Transverse colon (tissue), 4 donors: Measurements from ENCODE around the gene QRICH1. TPM values are rescaled to one million over a fixed set of nuclear protein-coding genes. Genes with fewer than 3 reads are reported as not detected.

Experiments used
- DNase-seq: peaks from one replicate; pipeline ENCODE4 v3.0.0-alpha.2; 2019
- H3K27ac ChIP-seq, 4 donors: fragments of 200-600 bp; sonication (generic); 2 replicates each; pipeline ENCODE4 v1.5.1; 2016 to 2018; ENCODE audit warnings: inconsistent platforms in 4 of 4
- H3K27me3 ChIP-seq: fragments of 200-600 bp; sonication (generic); 2 replicates; pipeline ENCODE4 v1.5.1; 2017; ENCODE audit warnings: inconsistent platforms
- H3K36me3 ChIP-seq, 4 donors: fragments of 200-600 bp; sonication (generic); 2 replicates each; pipeline ENCODE4 v1.5.1; 2017 to 2019; ENCODE audit warnings: inconsistent platforms in 4 of 4
- H3K4me1 ChIP-seq, 4 donors: fragments of 200-600 bp; sonication (generic); 2 replicates each; pipeline ENCODE4 v1.5.1; 2017 to 2020; ENCODE audit warnings: inconsistent platforms in 4 of 4
- H3K4me3 ChIP-seq, 4 donors: fragments of 200-600 bp; sonication (generic); 1 replicate in 1 of 4; 2 replicates in 3 of 4; pipeline versions ENCODE4 v1.5.1 to v1.6.1; 2017 to 2019; ENCODE audit warnings: inconsistent platforms in 4 of 4
- H3K9me3 ChIP-seq, 2 donors: fragments of 200-600 bp; sonication (generic); 2 replicates each; pipeline ENCODE4 v1.5.1; 2017 to 2019; ENCODE audit warnings: inconsistent platforms in 2 of 2
- CTCF ChIP-seq, 5 experiments: fragments of 200-600 bp in 3 of 5; fragments of 450-650 bp in 2 of 5; sonication (generic) in 3 of 5; IDR thresholded peaks; 1 replicate in 2 of 5; 2 replicates in 3 of 5; pipeline ENCODE4 v1.5.1; 2016 to 2017; ENCODE audit warnings: antibody characterized with exemption in 5 of 5, inconsistent platforms in 3 of 5, mild to moderate bottlenecking in 2 of 5, moderate library complexity in 1 of 5
- EP300 ChIP-seq: sonication (generic); formaldehyde crosslinking; IDR thresholded peaks from one replicate; pipeline ENCODE4 v1.6.1; 2017; ENCODE audit warnings: antibody characterized with exemption, low read depth
- POLR2A ChIP-seq: fragments of 450-650 bp; IDR thresholded peaks from one replicate; pipeline ENCODE4 v1.6.1; 2016; ENCODE audit warnings: antibody characterized with exemption, mild to moderate bottlenecking, moderate library complexity
- POLR2AphosphoS5 ChIP-seq, 3 donors: sonication (generic); formaldehyde crosslinking; IDR thresholded peaks; one replicate each; pipeline ENCODE4 v1.6.1; 2016; ENCODE audit warnings: antibody characterized with exemption in 3 of 3
- WGBS, 2 donors: methylation state at CpG; one replicate each; pipeline ENCODE4 v1.1.5; 2018; ENCODE audit warnings: low coverage in 1 of 2; 5-methylcytosine and 5-hydroxymethylcytosine counted together
- in situ Hi-C, 4 donors: fragments of 200-750 bp; cut with MboI; loops; one replicate each; pipeline versions ENCODE4 v1.15.0 to v1.15.1; 2017; ENCODE audit warnings: low sequenced_read_pairs in 3 of 4, low pct_ligation_motif_present in 1 of 4, low pct_unique_long_range_greater_than_20kb in 1 of 4
- intact Hi-C: fragments of 100-400 bp; cut with DNase I; formaldehyde crosslinking; loops from one replicate; pipeline ENCODE4 v1.15.1; 2023; ENCODE audit warnings: low total_unique reads
- total RNA-seq, 4 donors: library from RNA; depleted of rRNA; stranded (reverse); fragments of >200 nt; gene quantifications; one replicate each; pipeline ENCODE4 v1.1.0, GENCODE V29; 2016

Gene QRICH1
- total RNA-seq, 4 donors from 2014 or later: 76.4 to 122 (median 84.7) TPM

- peaks cover 19 to 33% (median 25%) of the 10 kb centered on the region in 4 donors for H3K4me1 ChIP-seq
Measured at GRCh38 chr3:49025793-49026520, 67.9 kb downstream of the QRICH1 start.

GRCh38 chr3:49025005-49025792, 68.7 kb downstream of the QRICH1 start:
- no peak for DNase-seq
- 66% methylated on average over 12 of the region's 13 CpGs; no CpG with 5 or more reads in 1 of the 2 donors for WGBS, 2 donors
- H3K9me3 ChIP-seq: no peaks in the 10 kb centered on the region
- no peak overlapping the region for H3K27ac ChIP-seq
- in situ Hi-C loops (no loop called here), intact Hi-C loops (no loop called here)
- H3K36me3 ChIP-seq: peaks cover 0 to 23% (median 0%) of the 10 kb centered on the region in 4 donors
- peaks cover 20 to 40% (median 27%) of the 10 kb centered on the region in 4 donors for H3K4me1 ChIP-seq
- TF ChIP-seq CTCF (IDR thresholded peaks at IDR 0.05): no peak
- no peak for TF ChIP-seq EP300
- TF ChIP-seq POLR2AphosphoS5 (IDR thresholded peaks at IDR 0.05): no peak
- TF ChIP-seq POLR2A: no peak
- no peak overlapping the region for H3K4me3 ChIP-seq
- no peaks in the 10 kb centered on the region for H3K27me3 ChIP-seq

More at GRCh38 chr3:49025793-49026520, 67.9 kb downstream of the QRICH1 start:
- 90% methylated on average over 8 of the region's 8 CpGs; no CpG with 5 or more reads in 1 of the 2 donors for WGBS, 2 donors
- intact Hi-C loops (no loop called here), in situ Hi-C loops (no loop called here)
- Histone ChIP-seq H3K9me3 (no peaks in the 10 kb centered on the region), H3K4me3 (no peak overlapping the region), H3K27ac (no peak overlapping the region), H3K27me3 (no peaks in the 10 kb centered on the region), H3K36me3 (peaks cover 0 to 23% (median 0%) of the 10 kb centered on the region in 4 donors)
- no peak for DNase-seq
- TF ChIP-seq EP300: no peak
- TF ChIP-seq CTCF (IDR thresholded peaks at IDR 0.05): no peak
- TF ChIP-seq POLR2AphosphoS5 (IDR thresholded peaks at IDR 0.05): no peak

- DNase-seq: no peak
- peaks cover 0 to 23% (median 0%) of the 10 kb centered on the region in 4 donors for H3K36me3 ChIP-seq
- no peaks in the 10 kb centered on the region for H3K9me3 ChIP-seq
- in situ Hi-C loops (no loop called here), intact Hi-C loops (no loop called here)
- 67 to 78% methylated on average over 3 to 5 of the region's 5 CpGs for WGBS, 2 donors
- no peak for TF ChIP-seq POLR2A
- no peak for TF ChIP-seq EP300
- no peak for TF ChIP-seq POLR2AphosphoS5 (IDR thresholded peaks at IDR 0.05)
- TF ChIP-seq CTCF (IDR thresholded peaks at IDR 0.05): no peak
- peaks cover 15 to 45% (median 33%) of the 10 kb centered on the region in 4 donors for H3K4me1 ChIP-seq
- no peak overlapping the region for H3K4me3 ChIP-seq
- no peak overlapping the region for H3K27ac ChIP-seq
- H3K27me3 ChIP-seq: no peaks in the 10 kb centered on the region
Measured at GRCh38 chr3:49024449-49024848, 69.4 kb downstream of the QRICH1 start.

- Histone ChIP-seq H3K27ac (no peak overlapping the region), H3K27me3 (no peaks in the 10 kb centered on the region), H3K4me3 (no peak overlapping the region), H3K36me3 (peaks cover 0 to 23% (median 0%) of the 10 kb centered on the region in 4 donors), H3K9me3 (no peaks in the 10 kb centered on the region), H3K4me1 (peaks cover 19 to 45% (median 37%) of the 10 kb centered on the region in 4 donors)
- no peak for DNase-seq
- WGBS, 2 donors: 81% methylated on average over 4 of the region's 4 CpGs; no CpG with 5 or more reads in 1 of the 2 donors
- no peak for TF ChIP-seq POLR2A
- TF ChIP-seq EP300: no peak
- no peak for TF ChIP-seq CTCF (IDR thresholded peaks at IDR 0.05)
- TF ChIP-seq POLR2AphosphoS5 (IDR thresholded peaks at IDR 0.05): no peak
- intact Hi-C loops: no loop called here
- in situ Hi-C loops: no loop called here
Measured at GRCh38 chr3:49023775-49024174, 70.1 kb downstream of the QRICH1 start.
